GM12891 (cell line): Measurements from ENCODE around the gene GRIK1.

Source experiments
- POLR2A ChIP-seq: IDR thresholded peaks from 2 replicates; pipeline ENCODE4 v1.6.1; 2011; ENCODE audit warnings: low read depth, low read length, control low read depth
- SPI1 ChIP-seq: IDR thresholded peaks from 2 replicates; pipeline ENCODE4 v1.6.1; 2011; ENCODE audit warnings: low read depth, low read length, control low read depth

- TF ChIP-seq POLR2A = no peak
- TF ChIP-seq SPI1 = no peak
Observed at GRCh38 chr21:29975776-29976175, 36.0 kb upstream of the GRIK1 start.
